Parathyroid adenoma (tissue), 2 donors: ENCODE results near the gene HIBADH.

ENCODE experiments used
- H2AFZ ChIP-seq: fragments of 300-600 bp; sonication (generic); one replicate; pipeline ENCODE4 v1.7.0; 2017; ENCODE audit warnings: antibody characterized with exemption, mild to moderate bottlenecking
- H3K27ac ChIP-seq: fragments of 300-600 bp; sonication (generic); one replicate; pipeline ENCODE4 v1.7.0; 2017
- H3K27me3 ChIP-seq: fragments of 300-600 bp; sonication (generic); one replicate; pipeline ENCODE4 v1.7.0; 2017; ENCODE audit warnings: low read length; ENCODE audit not compliant: control insufficient read depth, insufficient read depth
- H3K36me3 ChIP-seq: fragments of 300-600 bp; sonication (generic); one replicate; pipeline ENCODE4 v1.7.0; 2017; ENCODE audit warnings: low read length; ENCODE audit not compliant: control insufficient read depth, insufficient read depth
- H3K4me1 ChIP-seq: fragments of 300-600 bp; sonication (generic); one replicate; pipeline ENCODE4 v1.7.0; 2017; ENCODE audit warnings: control low read depth
- H3K4me2 ChIP-seq: fragments of 300-600 bp; sonication (generic); one replicate; pipeline ENCODE4 v1.7.0; 2017; ENCODE audit warnings: low read length
- H3K4me3 ChIP-seq: fragments of 300-600 bp; sonication (generic); one replicate; pipeline ENCODE4 v1.7.0; 2017; ENCODE audit warnings: low read depth, low read length
- H3K79me2 ChIP-seq: fragments of 300-600 bp; sonication (generic); one replicate; pipeline ENCODE4 v1.7.0; 2017; ENCODE audit warnings: control low read depth
- H3K9ac ChIP-seq: fragments of 300-600 bp; sonication (generic); one replicate; pipeline ENCODE4 v1.7.0; 2017; ENCODE audit warnings: mild to moderate bottlenecking
- H3K9me3 ChIP-seq: fragments of 300-600 bp; sonication (generic); one replicate; pipeline ENCODE4 v1.7.0; 2017; ENCODE audit warnings: low read length; ENCODE audit not compliant: control insufficient read depth
- TF ChIP-seq, protein P1 (sequence below): fragments of 300-600 bp; sonication (generic); IDR thresholded peaks from one replicate; pipeline ENCODE4 v1.7.0; 2017; ENCODE audit warnings: antibody characterized with exemption, mild to moderate bottlenecking
- donor health status: primary hyperparathyroidism.

HIBADH gene

DNA sequence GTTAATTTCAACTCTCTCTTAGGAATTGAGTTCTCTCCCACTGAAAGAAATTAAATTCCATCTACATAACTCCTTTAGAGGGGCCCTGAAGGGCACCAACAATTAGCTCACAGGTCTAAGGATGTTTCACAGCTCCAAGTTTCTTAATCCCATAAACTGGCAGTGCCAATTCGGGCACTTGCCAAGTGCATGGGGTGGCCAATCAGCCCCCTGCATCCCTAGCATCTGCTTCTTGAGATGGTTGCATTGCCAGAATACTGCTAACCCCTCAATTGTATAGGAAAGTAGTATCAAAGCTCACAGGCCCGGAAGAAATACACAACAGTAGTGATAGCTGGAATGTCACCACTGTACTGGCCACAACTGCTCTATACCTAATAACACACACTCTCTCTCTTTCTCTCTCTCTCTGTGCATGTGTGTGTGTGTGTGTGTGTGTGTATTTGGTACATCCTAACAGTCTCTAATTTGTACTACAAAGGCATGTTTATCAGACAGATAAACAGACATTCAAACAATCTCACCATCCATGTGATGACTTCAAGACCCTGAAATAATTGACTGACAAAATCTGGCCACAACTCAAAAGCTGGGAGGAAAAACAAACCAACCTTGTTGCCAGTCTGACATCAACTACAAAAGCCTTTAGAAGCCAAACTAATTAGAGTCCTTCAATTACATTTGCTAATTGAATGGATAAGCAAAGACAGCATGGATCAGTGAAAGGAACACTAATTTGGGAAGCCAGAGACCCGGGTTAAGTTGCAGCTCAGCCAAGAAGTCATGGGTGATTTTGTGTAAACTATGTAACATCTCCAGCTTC lies 27.8 kb downstream of the HIBADH start:
- H3K4me3 ChIP-seq: no peak overlapping the region
- no peaks in the 10 kb centered on the region for H3K36me3 ChIP-seq
- H3K9ac ChIP-seq: no peak overlapping the region
- H2AFZ ChIP-seq: no peak overlapping the region
- H3K27me3 ChIP-seq: no peaks in the 10 kb centered on the region
- H3K4me1 ChIP-seq: no peaks in the 10 kb centered on the region
- no peaks in the 10 kb centered on the region for H3K79me2 ChIP-seq
- no peak overlapping the region for H3K4me2 ChIP-seq
- H3K27ac ChIP-seq: no peak overlapping the region
- TF ChIP-seq, protein P1, sequence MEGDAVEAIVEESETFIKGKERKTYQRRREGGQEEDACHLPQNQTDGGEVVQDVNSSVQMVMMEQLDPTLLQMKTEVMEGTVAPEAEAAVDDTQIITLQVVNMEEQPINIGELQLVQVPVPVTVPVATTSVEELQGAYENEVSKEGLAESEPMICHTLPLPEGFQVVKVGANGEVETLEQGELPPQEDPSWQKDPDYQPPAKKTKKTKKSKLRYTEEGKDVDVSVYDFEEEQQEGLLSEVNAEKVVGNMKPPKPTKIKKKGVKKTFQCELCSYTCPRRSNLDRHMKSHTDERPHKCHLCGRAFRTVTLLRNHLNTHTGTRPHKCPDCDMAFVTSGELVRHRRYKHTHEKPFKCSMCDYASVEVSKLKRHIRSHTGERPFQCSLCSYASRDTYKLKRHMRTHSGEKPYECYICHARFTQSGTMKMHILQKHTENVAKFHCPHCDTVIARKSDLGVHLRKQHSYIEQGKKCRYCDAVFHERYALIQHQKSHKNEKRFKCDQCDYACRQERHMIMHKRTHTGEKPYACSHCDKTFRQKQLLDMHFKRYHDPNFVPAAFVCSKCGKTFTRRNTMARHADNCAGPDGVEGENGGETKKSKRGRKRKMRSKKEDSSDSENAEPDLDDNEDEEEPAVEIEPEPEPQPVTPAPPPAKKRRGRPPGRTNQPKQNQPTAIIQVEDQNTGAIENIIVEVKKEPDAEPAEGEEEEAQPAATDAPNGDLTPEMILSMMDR: no peak
- H3K9me3 ChIP-seq: no peaks in the 10 kb centered on the region

DNA sequence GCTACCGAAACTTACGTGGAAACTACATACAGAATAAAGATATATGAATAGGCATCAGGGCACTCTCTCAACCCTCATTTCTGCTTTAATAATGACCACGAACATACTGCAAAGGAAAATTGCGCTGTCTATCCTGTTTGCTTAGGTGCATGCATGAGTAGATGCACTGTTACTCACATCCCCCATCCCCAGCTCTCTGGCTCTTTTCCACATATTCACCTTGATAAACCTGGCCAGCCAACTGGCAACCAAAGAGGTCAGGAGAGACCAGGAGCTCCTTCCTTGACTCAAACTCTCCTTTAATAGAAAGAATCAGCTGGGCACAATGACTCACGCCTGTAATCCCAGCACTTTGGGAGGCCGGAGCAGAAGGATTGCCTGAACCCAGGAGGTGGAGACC lies 29.6 kb downstream of the HIBADH start:
- Histone ChIP-seq H3K4me1 (no peaks in the 10 kb centered on the region), H3K9me3 (no peaks in the 10 kb centered on the region), H3K36me3 (no peaks in the 10 kb centered on the region), H2AFZ (no peak overlapping the region), H3K4me2 (no peak overlapping the region), H3K27ac (no peak overlapping the region), H3K27me3 (no peaks in the 10 kb centered on the region), H3K9ac (no peak overlapping the region), H3K79me2 (no peaks in the 10 kb centered on the region), H3K4me3 (no peak overlapping the region)
- TF ChIP-seq, protein P1: no peak

DNA sequence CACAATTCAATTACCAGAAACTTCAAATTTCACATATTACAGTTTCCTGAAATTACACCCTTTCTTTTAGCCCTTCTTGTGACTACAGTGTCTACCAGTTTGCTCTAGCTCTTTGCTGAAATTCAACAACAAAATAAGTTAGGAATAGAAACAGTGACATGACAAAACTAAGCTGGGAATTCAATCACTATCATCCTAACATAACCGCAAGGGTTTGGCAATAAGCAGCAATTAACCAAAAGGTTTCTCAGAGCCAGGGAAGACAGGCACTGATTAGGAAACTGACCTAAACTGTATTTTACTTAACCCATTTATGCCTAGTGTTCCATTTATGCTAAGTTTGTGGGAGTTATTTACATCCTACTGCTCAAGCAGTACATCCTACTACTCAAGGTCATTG lies 31.3 kb downstream of the HIBADH start:
- Histone ChIP-seq H3K79me2 (no peaks in the 10 kb centered on the region), H2AFZ (no peak overlapping the region), H3K9me3 (no peaks in the 10 kb centered on the region), H3K27me3 (no peaks in the 10 kb centered on the region), H3K9ac (no peak overlapping the region), H3K27ac (no peak overlapping the region), H3K36me3 (no peaks in the 10 kb centered on the region), H3K4me2 (no peak overlapping the region), H3K4me3 (no peak overlapping the region), H3K4me1 (no peaks in the 10 kb centered on the region)
- TF ChIP-seq, protein P1: no peak

DNA sequence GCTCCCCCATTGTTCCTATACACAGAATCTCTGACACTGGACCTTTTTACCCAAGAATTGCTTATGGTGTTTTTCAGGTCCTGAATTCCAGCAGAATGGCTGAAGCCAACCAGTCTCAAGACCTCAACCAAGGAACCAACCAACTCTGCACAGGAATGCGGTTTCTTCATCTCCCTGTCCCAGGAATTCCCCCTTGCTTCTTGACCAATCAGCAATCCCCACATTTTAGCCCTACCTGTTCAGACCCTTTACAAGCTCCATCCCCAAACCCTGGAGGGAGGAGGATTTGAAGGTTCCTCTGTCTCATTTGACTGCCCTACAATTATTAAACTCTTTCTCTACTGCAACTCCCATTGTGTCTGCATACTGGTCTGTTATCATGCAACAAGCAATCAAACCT lies 35.5 kb downstream of the HIBADH start:
- Histone ChIP-seq H3K9ac (no peak overlapping the region), H3K79me2 (no peaks in the 10 kb centered on the region), H3K4me1 (no peaks in the 10 kb centered on the region), H3K9me3 (no peaks in the 10 kb centered on the region), H3K27me3 (no peaks in the 10 kb centered on the region), H3K36me3 (no peaks in the 10 kb centered on the region), H3K4me2 (no peak overlapping the region), H3K27ac (no peak overlapping the region), H2AFZ (no peak overlapping the region), H3K4me3 (no peak overlapping the region)
- TF ChIP-seq, protein P1: no peak

DNA sequence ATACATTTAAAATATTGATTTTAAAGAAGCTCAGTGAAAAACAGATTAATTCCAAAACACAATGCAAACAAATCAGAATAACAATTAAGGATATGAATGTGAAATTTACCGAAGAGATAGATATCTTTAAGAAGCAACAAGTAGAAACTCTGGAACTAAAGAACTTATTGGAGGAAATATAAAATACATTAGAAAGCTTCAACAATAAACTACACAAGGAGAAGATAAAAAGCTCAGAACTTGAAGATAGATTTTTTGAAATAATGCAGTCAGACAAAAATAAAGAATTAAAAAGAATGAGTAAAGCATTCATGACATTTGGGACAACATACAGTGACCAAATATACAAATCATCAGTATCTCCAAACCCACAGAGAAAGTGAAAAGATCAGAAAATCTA lies 43.2 kb downstream of the HIBADH start:
- Histone ChIP-seq H3K4me3 (no peak overlapping the region), H3K4me1 (no peaks in the 10 kb centered on the region), H3K4me2 (no peak overlapping the region), H3K27ac (no peak overlapping the region), H3K9ac (no peak overlapping the region), H3K79me2 (peaks cover 9% of the 10 kb centered on the region), H3K36me3 (no peaks in the 10 kb centered on the region), H3K9me3 (no peaks in the 10 kb centered on the region), H2AFZ (no peak overlapping the region), H3K27me3 (no peaks in the 10 kb centered on the region)
- TF ChIP-seq, protein P1: no peak
